Inferior parietal cortex (tissue), 1 donor: ENCODE data around the gene SPRED2.

Experiments
- DNase-seq: peaks from one replicate; pipeline ENCODE4 v3.0.0-alpha.2; 2016; ENCODE audit errors: extremely low spot score

The SPRED2 gene

DNA sequence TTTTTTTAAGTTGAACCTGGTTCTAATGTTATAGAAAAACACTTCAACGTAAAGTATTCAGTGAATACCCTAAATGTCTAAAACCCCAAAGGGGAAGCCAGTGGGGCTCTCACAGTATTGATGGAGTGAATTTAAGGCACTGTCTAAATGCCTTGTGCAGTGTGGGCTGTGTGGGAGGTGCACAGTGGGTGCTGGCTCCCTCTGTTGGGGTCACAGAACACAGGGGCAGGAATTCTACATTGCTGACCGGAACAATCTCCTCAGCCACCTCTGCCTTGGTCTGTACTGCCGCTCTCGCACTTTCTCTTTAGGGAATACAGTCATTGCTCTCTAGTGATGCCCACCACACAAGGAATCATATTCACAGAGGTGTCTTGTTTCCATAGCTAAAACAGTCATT is 45.4 kb downstream of the SPRED2 start:
- DNase-seq, result no peak

DNA sequence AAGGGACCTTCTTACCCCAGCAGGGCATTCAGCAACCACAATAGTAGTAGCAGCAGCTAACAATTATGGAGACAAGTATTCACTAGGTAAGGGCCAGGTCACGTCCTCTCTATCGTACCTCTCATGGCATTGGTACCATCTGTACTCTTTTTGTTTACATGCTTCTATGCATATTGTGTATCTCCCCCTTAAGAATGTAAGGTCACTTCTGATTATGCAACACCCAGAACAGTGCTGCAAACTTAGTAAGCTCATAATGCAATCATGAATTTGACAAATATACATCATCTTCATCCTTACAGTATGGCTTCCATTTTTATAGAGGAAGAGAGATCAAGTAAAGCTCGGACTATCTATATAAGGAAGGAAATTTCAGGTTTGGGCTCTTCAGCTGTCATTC is 46.1 kb downstream of the SPRED2 start:
- no peak for DNase-seq

DNA sequence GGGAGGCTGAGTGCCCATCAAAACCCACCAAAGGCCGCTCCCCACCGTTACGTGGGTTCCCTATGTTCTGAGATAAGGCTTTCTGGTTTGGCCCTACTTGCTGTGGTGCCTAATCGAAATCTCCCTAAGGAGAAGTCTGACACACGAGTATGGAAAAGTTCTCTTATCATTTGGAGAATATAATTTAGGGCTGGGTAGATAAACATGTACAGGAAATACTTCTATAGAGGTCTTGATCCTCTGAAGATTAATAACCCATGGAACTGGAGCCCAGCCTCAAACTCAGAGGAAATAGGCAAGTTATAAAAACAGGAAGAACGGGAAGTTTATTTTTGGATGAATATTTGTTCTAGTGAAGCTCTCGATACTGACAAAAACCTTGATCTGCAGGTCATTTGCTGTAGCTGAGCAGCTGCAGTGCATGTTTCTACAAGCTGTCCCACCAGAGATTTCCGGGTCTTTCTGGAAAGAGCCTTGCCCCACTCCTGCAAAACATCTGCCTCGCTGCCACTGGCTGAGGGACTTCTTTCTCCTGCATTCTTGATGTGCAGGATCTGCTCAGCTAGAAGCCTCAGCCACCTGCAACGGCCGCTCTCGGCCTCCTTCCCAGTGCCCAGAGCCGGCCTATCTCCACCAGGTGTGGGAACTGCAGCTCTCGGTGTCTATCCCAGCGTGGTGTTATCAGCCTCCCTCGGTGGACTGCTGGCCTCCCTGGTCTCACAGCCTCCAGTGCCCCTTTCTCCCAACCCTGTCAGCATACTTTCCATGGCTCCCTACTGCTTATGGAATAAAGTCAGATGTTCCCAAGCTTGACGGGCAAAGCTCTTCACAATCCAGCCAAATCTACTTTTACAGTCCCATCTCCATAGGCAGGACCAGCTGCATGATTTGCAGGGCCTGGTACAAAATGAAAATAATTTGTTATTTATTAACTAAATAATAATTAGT is 48.6 kb downstream of the SPRED2 start:
- no peak for DNase-seq

DNA sequence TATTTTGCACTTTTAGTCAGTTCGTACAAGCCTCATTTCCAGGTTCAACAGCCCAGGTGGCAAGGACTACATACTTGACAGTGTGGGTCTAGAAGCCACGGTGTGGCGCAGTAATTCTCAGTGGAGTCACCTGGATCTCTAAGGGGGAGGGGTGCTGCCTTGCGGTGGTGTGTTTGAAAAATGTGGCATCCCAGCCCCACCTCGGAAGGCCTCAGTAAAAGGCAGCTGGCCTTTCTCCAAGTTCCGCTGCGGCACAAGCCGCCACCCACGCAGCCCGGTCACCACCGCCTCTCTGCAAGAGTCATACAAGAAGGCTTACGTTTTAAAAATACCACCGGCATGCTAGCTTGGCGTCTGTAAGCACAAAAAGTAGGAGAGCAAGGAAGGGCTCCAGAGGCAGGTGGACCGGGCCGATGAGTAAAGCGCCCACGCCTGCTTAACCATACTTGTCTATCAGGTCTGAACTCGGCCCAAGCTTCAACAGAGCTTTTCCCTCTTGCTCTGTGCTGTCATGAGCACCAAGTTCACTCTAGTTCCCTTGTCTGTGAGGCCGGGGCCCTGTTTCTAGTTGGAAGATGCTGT is 49.5 kb downstream of the SPRED2 start:
- no peak for DNase-seq

DNA sequence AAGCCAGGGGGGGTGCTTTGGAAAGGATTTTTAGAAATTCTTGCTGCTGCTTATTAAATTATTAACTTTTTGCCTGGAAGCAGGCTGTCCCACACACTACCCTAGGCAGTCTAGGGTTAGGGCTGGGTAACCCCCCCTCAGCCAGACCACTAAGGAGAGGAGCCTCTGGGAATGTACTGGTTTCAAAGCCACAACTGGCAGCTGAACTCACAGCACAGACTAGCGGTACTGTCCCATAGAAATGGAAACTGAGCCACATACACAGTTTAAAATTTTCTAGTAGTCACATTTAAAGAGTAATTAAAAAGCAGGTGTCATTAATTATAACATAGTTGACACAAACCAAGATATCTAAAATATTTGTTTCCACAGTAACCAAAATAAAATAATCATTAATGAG is 50.1 kb downstream of the SPRED2 start:
- DNase-seq, result no peak

DNA sequence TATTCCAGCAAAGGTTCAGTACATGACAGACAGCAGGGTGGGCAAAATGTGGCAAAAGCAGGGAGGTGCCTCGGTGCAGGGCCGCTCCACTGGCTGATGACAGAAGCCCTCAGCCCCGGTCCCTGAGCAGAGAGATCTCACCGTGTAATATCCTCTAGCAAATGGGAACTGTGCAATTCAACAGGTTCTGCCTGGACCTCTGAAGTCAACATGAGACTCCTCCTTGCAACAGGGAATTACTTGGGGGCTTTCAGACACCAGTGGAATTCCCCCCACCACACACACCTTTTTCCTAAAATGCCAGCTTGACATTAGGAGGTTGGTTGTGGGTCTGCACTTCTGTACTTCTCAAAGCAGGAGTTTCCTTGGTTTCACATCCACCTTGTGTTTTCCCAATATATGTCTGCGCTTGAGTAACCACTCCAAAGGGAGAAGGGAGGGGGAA is 50.8 kb downstream of the SPRED2 start:
- DNase-seq, result no peak

DNA sequence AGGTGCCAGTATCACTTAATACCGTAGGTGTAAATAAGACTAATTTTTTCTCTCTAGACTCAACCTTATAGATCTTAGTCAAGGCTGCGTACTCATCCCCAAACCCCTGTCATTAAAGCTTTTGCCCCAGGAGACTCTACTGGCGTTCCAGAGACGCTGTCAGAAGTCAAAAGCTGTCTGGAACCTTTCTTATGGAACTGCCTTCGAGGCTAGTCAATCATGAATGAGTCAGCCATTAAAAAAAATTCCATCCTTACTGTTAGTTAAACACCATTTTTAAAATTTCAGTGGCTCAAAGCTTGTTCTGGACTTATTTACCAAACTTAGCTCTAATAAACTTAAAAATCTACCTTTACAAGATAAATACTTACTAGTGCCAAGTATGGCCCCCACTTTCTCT is 52.1 kb downstream of the SPRED2 start:
- DNase-seq, result no peak

DNA sequence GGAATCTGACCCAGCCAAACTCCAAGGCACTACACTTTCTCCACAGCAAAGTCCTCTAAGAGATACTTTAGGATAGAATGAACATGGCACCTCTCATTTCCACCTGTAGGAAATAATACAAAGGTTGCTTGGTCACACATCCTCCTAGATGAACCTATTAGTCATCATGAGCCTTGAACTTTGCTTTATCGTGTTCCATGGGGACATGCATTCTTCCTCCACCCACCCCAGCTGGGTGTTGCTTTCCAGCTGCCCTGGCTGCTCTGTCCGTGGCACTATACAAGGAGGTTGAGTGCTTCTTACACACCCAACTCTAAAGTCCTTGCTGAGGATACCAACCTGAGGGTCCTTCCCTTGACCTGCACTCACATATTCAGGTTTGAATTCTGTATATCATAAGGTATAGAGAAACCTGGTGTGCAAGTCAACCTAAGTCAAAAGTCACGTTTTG is 52.7 kb downstream of the SPRED2 start:
- DNase-seq, result no peak

DNA sequence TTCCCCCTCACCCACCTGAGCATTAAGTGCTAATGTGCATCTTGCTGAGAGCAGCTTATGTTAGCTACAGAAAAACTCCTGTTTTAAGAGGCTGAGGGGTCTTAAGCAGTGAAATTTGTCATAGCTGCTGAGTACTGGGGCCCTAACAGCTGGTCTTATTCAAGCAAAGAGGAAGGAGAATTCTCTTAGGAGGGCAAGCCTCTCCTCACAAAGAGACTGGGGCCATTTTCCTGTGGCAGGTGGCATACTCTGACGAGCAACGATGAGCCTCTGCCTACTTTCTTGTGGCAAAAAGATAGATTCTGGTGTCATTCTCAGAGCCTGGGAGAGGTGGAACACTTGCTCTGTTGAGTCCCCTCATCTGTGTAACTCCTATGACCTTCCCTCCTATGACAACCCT is 53.2 kb downstream of the SPRED2 start:
- DNase-seq, result no peak

DNA sequence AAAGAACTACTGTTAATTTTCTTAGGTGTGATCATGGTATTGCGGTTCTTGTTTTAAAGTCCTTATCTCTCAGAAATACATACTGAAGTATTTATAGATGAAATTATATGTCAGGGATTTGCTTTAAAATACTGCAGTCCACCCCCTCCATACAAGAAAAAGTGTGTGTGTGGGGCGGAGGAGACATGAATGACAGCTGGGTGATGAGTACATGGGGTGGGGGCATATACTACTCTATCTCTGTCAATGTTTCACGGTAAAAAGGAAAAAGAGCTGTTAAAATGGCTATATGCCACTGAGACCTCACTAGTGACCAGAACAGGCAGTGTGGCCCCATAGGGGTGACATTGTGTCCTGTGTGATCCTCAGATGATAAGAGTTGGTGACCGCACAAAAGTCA is 54.1 kb downstream of the SPRED2 start:
- no peak for DNase-seq

DNA sequence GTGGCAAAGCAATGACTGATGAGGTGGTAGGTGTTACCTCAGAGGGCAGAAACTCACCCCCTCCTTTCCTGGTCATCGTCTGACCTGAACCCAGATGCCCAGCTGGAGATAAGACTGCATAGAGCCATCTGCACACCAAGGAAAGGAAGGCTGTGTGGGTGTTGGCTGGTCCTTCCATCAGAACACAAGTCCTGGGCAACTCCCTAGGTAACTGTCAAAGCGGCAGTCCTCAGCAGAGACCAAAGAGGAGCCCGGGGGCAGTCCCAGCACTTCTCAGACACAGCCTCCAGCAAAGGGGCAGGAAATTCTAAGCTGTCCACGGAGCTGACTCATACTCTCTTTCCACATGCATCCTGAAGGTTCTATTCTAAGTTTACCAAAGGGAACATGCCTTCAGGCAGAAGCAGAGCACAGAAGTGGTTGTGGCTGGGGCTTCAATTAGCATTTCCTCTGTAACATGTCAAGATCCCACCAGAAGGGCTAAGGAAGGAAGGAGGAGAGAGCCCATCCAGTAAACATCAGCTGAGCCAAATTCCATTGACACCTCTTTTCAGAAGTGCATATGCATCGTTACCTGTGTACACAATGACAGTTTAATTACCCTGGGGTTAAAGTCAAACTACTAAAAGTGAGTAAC is 54.7 kb downstream of the SPRED2 start:
- DNase-seq, result no peak

DNA sequence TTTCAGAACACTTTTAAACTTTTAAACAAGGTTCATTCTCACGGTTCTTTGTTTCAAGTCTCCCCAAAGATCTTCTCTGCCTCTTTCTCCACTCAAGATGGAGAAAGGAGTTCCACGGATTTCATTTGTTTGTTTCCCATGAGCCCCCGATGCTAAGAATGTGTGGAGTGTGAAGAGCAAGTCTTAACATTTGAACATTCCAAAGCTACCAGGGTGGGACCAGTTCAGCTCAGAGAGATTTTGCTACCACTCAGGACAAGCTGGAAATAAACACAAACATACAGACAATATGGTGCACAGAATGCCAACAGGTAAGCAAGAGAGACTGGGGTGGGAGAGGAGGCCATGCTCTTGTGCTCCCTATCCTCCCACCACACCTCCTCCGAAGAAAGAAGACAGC is 56.7 kb downstream of the SPRED2 start:
- no peak for DNase-seq

DNA sequence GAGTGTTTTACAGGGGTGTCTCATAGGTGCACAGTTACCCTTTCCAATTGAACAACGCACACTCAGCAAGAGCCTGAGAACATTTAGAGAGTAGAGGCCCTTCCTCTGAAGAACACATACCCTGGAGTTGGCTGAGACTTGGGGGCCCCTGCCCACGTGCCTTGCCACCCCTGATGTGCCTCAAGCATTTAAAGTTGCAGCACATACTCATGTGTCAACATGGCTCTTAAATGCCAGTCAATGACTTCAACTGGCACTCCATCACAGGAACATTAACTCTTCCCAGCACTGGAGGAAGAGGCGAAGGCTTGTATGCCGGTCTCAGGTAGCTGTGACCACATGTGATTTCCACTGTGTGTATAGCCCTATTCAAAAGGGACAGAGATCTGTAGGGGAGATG is 57.4 kb downstream of the SPRED2 start:
- no peak for DNase-seq

DNA sequence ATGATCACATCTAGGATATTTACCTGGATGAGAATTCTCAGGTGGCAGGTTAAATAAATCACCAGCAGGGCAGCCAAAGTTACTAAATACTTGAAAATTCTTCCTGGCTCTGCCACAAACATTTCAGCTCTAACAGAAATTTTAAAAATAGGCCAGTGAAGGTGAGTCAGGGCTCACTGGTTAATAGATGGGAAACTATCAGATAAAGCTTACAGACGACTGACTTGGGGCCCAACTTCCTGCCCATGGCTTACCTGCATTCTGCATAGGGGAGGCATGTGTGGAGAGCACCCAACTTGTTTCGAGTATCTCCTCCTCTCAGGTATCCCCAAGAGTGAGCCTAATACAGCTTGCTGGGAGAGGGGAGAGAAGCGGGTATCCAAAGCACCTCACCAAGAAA is 57.8 kb downstream of the SPRED2 start:
- DNase-seq, result no peak

DNA sequence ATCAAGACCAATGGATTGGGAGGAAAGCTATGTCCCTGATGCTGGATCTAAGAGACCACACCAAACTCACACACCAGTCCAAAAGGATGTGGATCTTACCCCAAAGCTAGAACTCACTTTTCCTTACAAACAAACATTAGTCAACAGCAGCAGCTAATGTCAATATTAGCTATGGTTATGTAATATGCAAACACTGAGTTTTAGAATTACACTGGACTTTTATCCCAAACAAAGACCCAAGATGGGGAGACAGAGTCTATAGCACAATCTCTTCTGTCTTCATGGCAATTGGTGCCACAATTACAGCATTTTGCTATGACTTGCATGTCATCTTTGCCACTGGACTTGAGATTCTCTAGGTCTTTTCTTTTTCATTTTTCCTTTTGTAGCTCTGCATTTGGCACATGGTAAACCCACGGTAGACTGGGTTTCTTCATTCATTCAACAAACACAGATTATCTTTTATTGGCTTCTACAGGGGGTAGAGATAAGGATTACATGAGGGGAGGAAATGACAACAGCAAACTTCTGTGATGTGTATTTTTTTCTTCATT is 59.0 kb downstream of the SPRED2 start:
- DNase-seq, result no peak

DNA sequence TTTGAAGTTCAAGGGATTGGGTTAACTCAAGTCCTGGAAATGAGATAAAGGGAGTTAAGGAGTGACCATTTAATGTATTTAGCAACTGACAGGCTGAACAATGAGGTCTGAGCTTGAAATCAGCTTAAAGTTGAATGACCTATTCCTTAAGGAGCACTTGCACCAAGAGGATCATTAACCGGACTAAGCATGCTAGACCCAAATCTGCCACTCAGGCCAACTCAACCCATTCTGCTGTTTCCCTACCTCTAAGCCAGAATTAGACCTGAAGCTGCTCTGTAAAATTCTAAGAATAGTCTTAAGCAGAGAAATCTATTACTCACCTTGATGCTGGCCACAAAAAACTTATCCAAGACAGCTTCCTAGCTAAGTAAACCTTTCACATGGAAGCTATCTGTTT is 59.8 kb downstream of the SPRED2 start:
- DNase-seq, result no peak

DNA sequence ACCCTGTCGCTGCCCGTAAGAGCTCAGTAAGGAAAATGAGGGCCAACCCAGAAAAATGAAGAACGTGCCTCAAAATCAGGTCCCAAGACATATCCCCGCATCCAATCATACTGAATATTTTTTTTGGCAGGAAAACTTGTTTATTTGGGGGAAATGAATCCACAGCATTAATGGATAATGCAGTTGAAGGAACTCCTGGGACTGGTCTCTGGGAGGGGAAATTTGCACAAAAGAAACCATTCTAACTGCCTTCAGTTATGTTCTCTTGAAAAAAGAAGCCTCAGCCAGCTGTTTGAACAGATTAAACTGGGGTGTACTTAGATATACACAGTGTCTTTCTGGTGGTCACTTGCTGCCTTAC is 61.3 kb downstream of the SPRED2 start:
- DNase-seq, result no peak

DNA sequence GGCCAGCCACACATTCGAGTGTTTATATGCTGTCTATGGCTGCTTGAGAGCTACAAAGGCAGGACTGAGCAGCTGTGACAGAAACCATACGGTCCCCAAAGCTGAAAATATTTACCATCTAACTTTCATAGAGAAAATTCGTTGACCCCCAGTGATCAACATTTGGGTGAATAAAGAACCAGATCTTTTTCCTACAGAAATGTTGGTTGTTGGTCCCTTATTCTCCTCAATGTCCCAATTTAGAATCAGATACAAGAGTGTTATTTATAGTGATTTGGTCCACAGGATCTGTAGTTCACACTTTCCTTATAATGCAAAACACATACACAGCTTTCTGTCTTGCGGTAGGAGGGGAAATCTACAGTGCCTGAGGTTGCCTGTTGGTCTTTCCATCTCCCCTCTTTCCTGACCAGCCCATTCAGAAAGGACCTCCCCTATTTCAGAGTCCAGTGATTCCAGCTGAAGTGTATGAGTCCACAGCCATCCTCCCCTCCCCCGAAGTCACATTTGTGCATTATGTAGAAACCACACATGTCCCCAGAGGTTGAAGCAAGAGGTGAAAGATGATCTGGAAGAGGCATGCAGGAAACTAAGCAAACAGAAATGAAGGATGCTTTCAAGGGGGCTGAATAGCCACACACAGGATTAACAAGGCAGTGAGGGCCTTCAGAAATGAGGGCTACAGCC is 61.9 kb downstream of the SPRED2 start:
- no peak for DNase-seq

DNA sequence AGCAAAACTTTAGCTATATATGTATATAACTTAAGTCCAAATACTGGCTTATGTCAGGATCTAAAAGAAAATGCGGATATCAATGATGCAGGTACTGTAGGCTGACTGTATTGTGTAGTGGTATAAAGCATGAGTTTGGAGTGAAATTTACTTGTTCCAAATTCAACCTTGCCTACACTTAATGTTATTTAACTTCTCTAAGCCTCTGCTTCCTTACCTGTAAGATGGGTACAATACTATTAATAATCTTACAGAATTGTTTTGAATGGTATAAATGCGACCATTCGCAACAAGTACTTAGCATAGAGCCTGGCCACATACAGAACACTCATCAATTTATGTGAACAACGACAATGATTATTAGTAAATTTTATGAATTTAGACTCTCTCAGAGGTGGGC is 62.4 kb downstream of the SPRED2 start:
- DNase-seq, result no peak

DNA sequence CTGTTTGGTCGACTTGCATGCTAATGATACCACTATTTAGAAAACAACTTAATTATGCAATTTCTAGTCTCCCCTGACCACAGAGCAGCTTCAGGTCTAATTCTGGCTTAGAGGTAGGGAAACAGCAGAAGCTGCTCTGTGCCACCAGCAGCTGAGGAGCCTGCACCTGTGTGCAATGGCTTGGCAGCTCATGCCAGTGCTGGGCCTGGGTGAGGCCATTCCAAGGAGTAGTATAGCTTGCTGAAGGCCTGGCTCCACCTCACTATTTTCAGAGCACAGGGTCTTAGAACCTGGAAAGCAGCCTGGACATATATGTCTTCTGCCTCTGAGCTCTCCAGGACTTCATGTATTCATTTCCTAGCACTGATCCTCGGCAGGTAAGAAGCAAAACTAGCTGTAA is 62.8 kb downstream of the SPRED2 start:
- no peak for DNase-seq

DNA sequence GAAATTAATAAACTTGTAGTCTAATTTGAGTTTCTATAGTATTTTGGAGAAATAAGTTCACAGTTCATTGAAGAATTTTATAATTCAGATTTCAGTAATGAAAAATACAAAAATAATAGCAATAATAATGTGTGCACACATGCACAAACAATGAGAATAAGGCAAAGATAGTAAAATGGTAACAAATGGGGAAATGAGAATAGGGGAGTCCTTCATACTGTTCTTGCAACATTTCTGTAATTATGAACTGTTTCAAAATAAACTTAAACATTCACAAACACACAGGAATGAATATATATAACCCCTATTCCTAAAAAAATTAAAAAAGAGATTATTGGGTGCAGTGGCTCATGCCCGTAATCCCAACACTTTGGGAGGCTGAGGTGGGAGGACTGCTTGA is 63.9 kb downstream of the SPRED2 start:
- no peak for DNase-seq

DNA sequence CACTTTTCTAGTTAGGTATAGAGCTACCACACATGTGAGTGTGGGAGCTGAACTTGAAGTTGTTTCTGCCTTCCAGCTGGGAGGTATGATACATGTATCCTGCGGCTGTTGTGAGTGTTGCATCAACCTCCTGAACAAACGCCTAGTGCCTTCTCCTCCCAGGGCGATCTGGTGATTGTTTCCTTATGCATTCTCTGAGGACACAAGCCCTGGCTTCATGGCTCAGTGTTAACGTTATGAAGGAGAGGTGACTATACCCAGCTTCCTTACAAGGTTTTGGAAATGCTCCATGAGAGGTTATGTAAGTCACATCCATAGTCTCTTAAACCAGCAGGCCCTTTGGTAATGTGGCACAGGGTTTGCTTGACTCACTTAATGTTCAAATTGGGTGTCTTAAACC is 64.9 kb downstream of the SPRED2 start:
- no peak for DNase-seq
